KMS-11 (cell line): Measurements from ENCODE around the gene TMEM185B.
"Not testable (repeated sequence)": the region's sequence is repeated elsewhere in the genome, so short reads cannot be mapped to it uniquely, and the experiment has no call there.

ENCODE experiments used
- H2AFZ ChIP-seq: fragments of 200-600 bp; sonication (generic); 2 replicates; pipeline ENCODE4 v1.6.1; 2016; ENCODE audit warnings: antibody characterized with exemption, mixed run types, low read depth
- H3K27ac ChIP-seq: fragments of 200-600 bp; sonication (generic); 2 replicates; pipeline ENCODE4 v1.6.1; 2016; ENCODE audit warnings: mild to moderate bottlenecking, mixed run types
- H3K27me3 ChIP-seq: fragments of 200-600 bp; sonication (generic); 2 replicates; pipeline ENCODE4 v1.6.1; 2017; ENCODE audit warnings: mild to moderate bottlenecking, low read depth, mixed run types, moderate library complexity; ENCODE audit not compliant: insufficient read depth
- H3K36me3 ChIP-seq: fragments of 200-600 bp; sonication (generic); 2 replicates; pipeline ENCODE4 v1.6.1; 2017; ENCODE audit warnings: mild to moderate bottlenecking, mixed run types; ENCODE audit not compliant: insufficient read depth
- H3K4me1 ChIP-seq: fragments of 200-600 bp; sonication (generic); 2 replicates; pipeline ENCODE4 v1.6.1; 2016; ENCODE audit warnings: mild to moderate bottlenecking, low read depth, mixed run types; ENCODE audit not compliant: poor library complexity, severe bottlenecking
- H3K4me2 ChIP-seq: fragments of 200-600 bp; sonication (generic); 2 replicates; pipeline ENCODE4 v1.7.0; 2016; ENCODE audit warnings: mild to moderate bottlenecking, mixed run types
- H3K4me3 ChIP-seq: fragments of 200-600 bp; sonication (generic); IDR thresholded peaks from 2 replicates; pipeline ENCODE4 v1.6.1; 2017; ENCODE audit warnings: low read depth, low read length, mixed read lengths; ENCODE audit not compliant: insufficient read depth
- H3K79me2 ChIP-seq: fragments of 200-600 bp; sonication (generic); 2 replicates; pipeline ENCODE4 v1.6.1; 2016; ENCODE audit warnings: low read depth, mixed run types; ENCODE audit not compliant: insufficient read depth
- H3K9ac ChIP-seq: fragments of 200-600 bp; sonication (generic); 2 replicates; pipeline ENCODE4 v1.6.1; 2016; ENCODE audit warnings: mild to moderate bottlenecking, mixed run types
- H4K20me1 ChIP-seq: fragments of 200-600 bp; sonication (generic); 2 replicates; pipeline ENCODE4 v1.6.1; 2016; ENCODE audit warnings: mild to moderate bottlenecking, mixed run types; ENCODE audit not compliant: insufficient read depth
- TF ChIP-seq, protein P1 (sequence below): fragments of 200-600 bp; sonication (generic); conservative IDR thresholded peaks from 2 replicates; pipeline ENCODE4 v1.6.1; 2017; ENCODE audit warnings: low read depth, mild to moderate bottlenecking, antibody characterized with exemption, low read length, moderate library complexity, mixed read lengths

TMEM185B gene

DNA sequence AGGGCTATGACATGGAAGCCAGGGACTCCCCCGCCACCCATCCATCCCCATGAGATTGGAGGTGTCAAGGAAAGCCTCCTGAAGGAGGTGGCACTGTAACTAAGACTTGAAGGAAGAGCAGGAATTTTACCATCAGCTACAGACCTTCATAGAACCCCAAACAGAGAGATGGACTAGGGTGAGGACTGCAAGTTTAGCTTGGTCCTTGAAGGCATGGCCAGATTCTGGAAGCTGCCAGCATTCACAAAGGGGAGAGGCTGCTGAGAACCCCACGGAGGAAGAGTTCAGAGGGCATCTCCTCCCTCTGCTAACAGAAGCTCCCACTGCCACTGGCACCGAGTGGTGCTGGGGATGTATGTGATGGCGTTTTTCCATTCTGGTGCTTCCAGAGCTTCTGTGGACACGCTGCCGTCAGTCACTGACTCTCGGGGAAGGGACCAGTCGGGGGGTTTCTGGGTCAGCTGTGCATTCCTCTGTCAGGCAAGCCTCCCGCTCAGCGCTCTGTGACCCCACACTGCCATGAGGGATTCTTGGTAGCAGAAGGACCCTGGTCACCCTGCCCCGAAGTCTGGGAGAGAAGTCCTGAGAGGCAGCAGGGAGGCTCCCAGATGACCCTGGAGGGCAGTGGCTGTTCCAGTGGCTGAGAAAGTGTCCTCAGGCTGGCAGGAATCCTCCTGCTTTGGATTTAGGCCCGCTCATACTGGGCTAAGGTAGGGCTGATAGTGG lies 18.1 kb downstream of the TMEM185B start:
- no peak overlapping the region for H3K9ac ChIP-seq
- no peaks in the 10 kb centered on the region for H3K36me3 ChIP-seq
- H3K4me1 ChIP-seq = no peaks in the 10 kb centered on the region
- TF ChIP-seq, protein P1, sequence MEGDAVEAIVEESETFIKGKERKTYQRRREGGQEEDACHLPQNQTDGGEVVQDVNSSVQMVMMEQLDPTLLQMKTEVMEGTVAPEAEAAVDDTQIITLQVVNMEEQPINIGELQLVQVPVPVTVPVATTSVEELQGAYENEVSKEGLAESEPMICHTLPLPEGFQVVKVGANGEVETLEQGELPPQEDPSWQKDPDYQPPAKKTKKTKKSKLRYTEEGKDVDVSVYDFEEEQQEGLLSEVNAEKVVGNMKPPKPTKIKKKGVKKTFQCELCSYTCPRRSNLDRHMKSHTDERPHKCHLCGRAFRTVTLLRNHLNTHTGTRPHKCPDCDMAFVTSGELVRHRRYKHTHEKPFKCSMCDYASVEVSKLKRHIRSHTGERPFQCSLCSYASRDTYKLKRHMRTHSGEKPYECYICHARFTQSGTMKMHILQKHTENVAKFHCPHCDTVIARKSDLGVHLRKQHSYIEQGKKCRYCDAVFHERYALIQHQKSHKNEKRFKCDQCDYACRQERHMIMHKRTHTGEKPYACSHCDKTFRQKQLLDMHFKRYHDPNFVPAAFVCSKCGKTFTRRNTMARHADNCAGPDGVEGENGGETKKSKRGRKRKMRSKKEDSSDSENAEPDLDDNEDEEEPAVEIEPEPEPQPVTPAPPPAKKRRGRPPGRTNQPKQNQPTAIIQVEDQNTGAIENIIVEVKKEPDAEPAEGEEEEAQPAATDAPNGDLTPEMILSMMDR = no peak
- H3K79me2 ChIP-seq = no peaks in the 10 kb centered on the region
- H3K27ac ChIP-seq = no peak overlapping the region
- H3K4me2 ChIP-seq = no peak overlapping the region
- no peak overlapping the region for H3K4me3 ChIP-seq
- no peaks in the 10 kb centered on the region for H4K20me1 ChIP-seq
- H3K27me3 ChIP-seq = no peaks in the 10 kb centered on the region
- H2AFZ ChIP-seq = no peak overlapping the region

DNA sequence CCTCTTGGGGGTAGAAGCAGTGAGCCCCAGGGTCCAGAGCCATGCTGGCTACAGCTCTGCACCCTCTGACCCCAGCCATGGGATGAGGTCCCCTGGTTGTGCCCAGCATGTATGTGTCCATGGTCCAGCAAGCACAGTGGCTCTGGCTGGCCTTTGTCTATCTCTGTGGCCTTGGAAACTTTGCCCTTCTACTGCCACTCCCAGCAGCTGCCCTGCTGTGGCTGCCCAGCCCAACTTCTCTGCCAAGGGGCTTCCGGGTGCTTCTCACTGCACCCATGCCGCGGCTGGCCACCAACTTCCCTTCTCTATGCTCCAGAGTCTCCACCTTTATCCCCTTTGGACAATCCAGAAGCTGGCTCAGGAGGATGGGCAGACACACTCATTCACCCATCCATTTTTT lies 18.8 kb downstream of the TMEM185B start:
- Histone ChIP-seq H3K4me2 (no peak overlapping the region), H3K27me3 (no peaks in the 10 kb centered on the region), H3K4me1 (no peaks in the 10 kb centered on the region), H3K27ac (no peak overlapping the region), H3K36me3 (no peaks in the 10 kb centered on the region), H3K79me2 (no peaks in the 10 kb centered on the region), H3K9ac (no peak overlapping the region), H2AFZ (no peak overlapping the region), H3K4me3 (no peak overlapping the region), H4K20me1 (no peaks in the 10 kb centered on the region)
- TF ChIP-seq, protein P1 = no peak

DNA sequence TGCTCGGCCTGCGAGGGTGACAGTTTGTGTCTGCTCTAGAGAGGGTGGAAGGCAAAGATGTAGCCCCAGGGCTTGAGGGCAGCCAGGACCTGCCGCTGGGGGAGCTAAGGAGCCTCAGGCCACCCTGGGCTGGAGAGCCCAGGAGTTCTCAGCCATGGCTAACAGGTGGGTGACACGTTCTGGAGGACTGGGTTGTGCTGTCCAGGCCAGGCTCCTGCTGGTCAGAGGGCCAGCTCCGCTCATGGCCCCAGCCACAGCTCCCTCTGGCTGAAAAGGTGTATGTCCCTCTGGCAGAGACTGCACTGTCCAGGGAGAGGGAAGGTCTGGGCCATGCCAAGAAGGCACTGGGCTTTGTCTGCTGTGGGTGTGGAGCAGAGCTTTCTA lies 19.2 kb downstream of the TMEM185B start:
- Histone ChIP-seq H3K27me3 (no peaks in the 10 kb centered on the region), H3K27ac (no peak overlapping the region), H4K20me1 (no peaks in the 10 kb centered on the region), H3K4me3 (no peak overlapping the region), H3K9ac (no peak overlapping the region), H3K4me1 (no peaks in the 10 kb centered on the region), H3K36me3 (no peaks in the 10 kb centered on the region), H3K4me2 (no peak overlapping the region), H3K79me2 (no peaks in the 10 kb centered on the region), H2AFZ (no peak overlapping the region)
- TF ChIP-seq, protein P1 = no peak

DNA sequence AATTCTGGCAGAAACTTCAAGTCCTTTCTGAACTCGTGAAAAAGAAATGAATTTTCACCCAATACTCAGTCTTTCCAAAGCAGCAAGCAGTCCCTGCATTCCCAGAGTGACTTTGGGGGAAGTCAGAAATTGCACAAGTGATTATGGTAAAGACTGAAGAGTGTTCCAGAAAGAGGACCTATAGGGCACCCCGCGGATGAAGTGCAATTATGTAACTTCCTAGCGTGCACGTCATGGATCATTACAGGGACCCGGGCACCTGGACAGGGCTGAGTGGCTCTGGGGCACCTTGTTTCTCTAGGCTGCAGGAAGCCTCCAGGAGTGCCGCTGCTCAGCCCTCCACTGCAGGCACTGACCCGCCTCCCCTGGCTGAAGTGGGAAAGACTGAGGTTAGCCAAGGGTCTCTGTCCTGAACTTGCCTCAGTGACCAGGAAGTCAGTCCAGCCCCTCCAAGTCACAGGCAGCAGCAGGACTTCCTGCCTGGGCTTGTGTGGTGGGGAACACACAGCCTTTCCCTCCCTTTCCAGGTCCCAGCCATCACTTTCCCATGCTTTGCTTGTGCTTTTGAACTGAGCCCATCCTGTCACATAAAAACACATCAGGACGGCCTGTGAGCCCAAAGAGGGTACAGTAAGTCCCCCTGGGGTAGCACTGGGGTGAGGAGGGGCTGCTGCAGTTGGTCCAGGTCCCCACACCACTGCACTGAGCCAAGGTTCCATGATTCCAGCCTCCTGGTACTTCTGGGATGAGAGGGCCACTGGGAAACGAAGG lies 19.8 kb downstream of the TMEM185B start:
- H3K9ac ChIP-seq = no peak overlapping the region
- H3K27me3 ChIP-seq = no peaks in the 10 kb centered on the region
- no peak overlapping the region for H2AFZ ChIP-seq
- TF ChIP-seq, protein P1 = no peak
- H3K27ac ChIP-seq = no peak overlapping the region
- H3K79me2 ChIP-seq = no peaks in the 10 kb centered on the region
- H4K20me1 ChIP-seq = no peaks in the 10 kb centered on the region
- H3K4me2 ChIP-seq = no peak overlapping the region
- H3K36me3 ChIP-seq = no peaks in the 10 kb centered on the region
- H3K4me3 ChIP-seq = no peak overlapping the region
- no peaks in the 10 kb centered on the region for H3K4me1 ChIP-seq

DNA sequence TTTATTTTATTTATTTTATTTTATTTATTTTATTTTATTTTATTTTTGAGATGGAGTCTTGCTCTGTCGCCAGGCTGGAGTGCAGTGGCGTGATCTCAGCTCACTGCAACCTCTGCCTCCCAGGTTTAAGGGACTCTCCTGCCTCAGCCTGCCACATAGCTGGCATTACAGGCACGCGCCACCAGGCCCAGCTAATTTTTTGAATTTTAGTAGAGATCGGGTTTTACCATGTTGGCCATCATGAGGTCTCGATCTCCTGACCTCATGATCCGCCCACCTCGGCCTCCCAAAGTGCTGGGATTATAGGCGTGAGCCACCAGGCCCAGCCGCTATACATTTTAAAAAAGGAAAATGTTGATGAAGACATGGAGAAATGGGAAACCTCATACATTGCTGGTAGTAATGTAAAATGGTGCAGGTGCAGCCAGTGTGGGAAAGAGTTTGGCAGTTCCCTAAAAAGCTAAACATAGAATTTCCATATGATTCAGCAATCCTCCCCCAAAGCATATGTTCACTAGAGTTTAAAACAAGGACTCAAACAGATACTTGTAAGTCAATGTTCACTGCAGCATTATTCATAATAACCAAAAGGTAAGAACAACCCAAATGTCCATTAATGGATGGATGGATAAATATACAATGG lies 23.3 kb downstream of the TMEM185B start:
- H3K4me2 ChIP-seq = not testable (repeated sequence)

More for the DNA sequence above, 23.3 kb downstream of the TMEM185B start:
- H3K27ac ChIP-seq, H3K4me1 ChIP-seq, H3K27me3 ChIP-seq, H3K9ac ChIP-seq, H4K20me1 ChIP-seq, H3K79me2 ChIP-seq, H2AFZ ChIP-seq, H3K36me3 ChIP-seq, H3K4me3 ChIP-seq: not testable (repeated sequence)
